Astrocyte of the cerebellum (primary cell): ENCODE data around the gene TMEM26.

Experiments
- DNase-seq: peaks from one replicate; pipeline ENCODE4 v3.0.0-alpha.2; 2011; ENCODE audit warnings: low read depth
- H3K4me3 ChIP-seq: 2 replicates; pipeline ENCODE4 v1.5.1; 2011; ENCODE audit warnings: mild to moderate bottlenecking, low read depth, low read length, moderate library complexity
- in situ Hi-C: cut with HindIII; loops from 2 replicates; pipeline ENCODE4 v1.10.0; 2017; ENCODE audit warnings: low sequenced_read_pairs
- TF ChIP-seq, protein P1 (sequence below): IDR thresholded peaks from 2 replicates; pipeline ENCODE4 v1.5.1; 2012; ENCODE audit warnings: low read length, low read depth, moderate library complexity, mild to moderate bottlenecking; ENCODE audit errors: missing control alignments

Gene TMEM26

GRCh38 chr10:61423178-61423577 is 30.0 kb downstream of the TMEM26 start:
- TF ChIP-seq, protein P1, sequence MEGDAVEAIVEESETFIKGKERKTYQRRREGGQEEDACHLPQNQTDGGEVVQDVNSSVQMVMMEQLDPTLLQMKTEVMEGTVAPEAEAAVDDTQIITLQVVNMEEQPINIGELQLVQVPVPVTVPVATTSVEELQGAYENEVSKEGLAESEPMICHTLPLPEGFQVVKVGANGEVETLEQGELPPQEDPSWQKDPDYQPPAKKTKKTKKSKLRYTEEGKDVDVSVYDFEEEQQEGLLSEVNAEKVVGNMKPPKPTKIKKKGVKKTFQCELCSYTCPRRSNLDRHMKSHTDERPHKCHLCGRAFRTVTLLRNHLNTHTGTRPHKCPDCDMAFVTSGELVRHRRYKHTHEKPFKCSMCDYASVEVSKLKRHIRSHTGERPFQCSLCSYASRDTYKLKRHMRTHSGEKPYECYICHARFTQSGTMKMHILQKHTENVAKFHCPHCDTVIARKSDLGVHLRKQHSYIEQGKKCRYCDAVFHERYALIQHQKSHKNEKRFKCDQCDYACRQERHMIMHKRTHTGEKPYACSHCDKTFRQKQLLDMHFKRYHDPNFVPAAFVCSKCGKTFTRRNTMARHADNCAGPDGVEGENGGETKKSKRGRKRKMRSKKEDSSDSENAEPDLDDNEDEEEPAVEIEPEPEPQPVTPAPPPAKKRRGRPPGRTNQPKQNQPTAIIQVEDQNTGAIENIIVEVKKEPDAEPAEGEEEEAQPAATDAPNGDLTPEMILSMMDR, result no peak
- in situ Hi-C loops, result no loop called here
- DNase-seq, result no peak
- no peak overlapping the region for H3K4me3 ChIP-seq

- TF ChIP-seq, protein P1, result no peak
- no peak overlapping the region for H3K4me3 ChIP-seq
- in situ Hi-C loops, result no loop called here
- no peak for DNase-seq
Observed at GRCh38 chr10:61417661-61418060, 35.5 kb downstream of the TMEM26 start.

DNA sequence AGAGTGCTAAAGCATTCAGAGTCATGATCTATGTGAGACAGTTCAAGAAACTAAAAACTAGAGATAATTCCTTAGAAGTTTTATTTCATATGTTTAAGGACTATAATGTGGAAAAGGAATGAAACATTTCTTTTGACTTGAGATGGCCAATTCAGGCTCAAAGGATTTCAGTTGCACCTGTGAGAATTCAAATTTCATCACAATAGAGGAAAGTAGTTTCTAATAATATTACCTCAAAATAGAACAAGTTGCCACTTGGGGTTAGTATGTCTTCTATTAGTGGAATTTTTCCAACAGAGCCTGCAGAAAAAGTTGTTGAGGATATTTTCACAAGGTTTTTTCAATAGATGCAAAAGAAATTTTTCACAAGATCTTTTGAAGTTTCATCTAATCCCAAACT is 37.4 kb downstream of the TMEM26 start:
- TF ChIP-seq, protein P1, result no peak
- in situ Hi-C loops, result no loop called here
- no peak overlapping the region for H3K4me3 ChIP-seq
- no peak for DNase-seq

DNA sequence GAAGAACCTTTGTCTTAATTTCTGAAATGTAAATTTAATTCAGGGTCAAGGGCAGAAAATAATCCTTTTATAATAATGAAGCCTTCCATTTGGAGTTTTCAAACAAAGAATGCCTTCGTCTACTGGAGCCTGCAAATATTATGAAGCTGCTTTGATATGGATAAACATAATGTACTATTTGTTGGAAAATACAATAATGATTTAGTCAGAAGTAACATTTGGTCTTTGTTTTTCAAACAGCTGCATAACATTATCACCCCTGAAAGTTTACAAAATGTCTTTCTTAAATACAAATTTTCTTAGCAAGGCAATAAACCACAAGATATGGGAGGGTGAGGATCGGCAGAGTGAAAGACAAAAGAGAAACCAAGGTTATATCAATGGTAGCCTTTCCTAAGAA is 41.5 kb downstream of the TMEM26 start:
- DNase-seq, result no peak
- TF ChIP-seq, protein P1, result no peak
- in situ Hi-C loops, result no loop called here
- H3K4me3 ChIP-seq, result no peak overlapping the region

GRCh38 chr10:61410353-61411070 is 42.7 kb downstream of the TMEM26 start:
- DNase-seq, result no peak
- no peak overlapping the region for H3K4me3 ChIP-seq
- in situ Hi-C loops, result no loop called here
- TF ChIP-seq, protein P1, result no peak

DNA sequence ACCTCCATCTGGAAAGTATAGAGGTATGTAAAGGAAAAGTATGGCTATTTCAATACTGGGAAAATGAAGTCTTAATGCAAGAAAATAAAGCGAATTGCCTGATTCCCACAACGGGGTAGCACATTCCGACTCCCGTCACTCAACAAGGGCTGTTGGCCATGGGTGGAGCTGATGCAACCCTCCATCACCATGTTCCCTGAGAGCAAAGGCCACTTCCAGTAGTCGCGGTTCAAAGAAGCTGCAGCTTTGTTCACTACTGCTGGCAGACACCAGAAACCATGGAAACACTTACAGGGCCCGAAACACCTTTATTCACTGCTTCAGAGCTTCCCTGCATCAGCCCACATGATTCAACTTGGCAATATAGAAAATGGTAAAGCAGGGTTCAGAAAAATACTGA is 44.0 kb downstream of the TMEM26 start:
- DNase-seq, result no peak
- in situ Hi-C loops, result no loop called here
- H3K4me3 ChIP-seq, result no peak overlapping the region
- TF ChIP-seq, protein P1, result no peak

DNA sequence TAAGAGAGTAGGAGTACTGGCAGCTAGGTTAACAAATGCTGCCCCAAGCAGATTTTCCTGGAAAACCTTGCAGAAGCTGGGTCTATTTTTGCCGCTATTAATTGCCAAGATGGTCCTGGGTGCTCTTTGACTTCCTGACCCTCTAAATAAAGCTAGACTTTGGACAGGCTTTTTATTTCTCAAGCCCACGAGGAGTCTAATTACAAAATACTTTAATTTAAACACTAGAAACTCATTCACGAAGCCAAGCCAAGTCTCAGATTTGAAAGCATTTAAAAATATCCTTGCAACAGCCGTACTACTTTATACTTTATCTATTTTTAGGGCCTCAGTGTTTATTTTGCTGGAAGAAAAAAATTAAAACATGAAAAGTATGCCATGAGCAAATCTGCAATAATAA is 45.1 kb downstream of the TMEM26 start:
- in situ Hi-C loops, result no loop called here
- no peak overlapping the region for H3K4me3 ChIP-seq

More for the DNA sequence above, 45.1 kb downstream of the TMEM26 start:
- TF ChIP-seq, protein P1, result no peak
- DNase-seq, result no peak
